ENCODE measurements around the gene ITPRIPL2. TPM values are rescaled to one million over a fixed set of nuclear protein-coding genes. Genes with fewer than 3 reads are reported as not detected.
A peak's percentile ranks its signal among the peaks of the same experiment; 100 is the strongest.

Gene ITPRIPL2
- total and polyA plus RNA-seq, 2 experiments from 2014 or later: 9.5 to 71.9 TPM

DNA sequence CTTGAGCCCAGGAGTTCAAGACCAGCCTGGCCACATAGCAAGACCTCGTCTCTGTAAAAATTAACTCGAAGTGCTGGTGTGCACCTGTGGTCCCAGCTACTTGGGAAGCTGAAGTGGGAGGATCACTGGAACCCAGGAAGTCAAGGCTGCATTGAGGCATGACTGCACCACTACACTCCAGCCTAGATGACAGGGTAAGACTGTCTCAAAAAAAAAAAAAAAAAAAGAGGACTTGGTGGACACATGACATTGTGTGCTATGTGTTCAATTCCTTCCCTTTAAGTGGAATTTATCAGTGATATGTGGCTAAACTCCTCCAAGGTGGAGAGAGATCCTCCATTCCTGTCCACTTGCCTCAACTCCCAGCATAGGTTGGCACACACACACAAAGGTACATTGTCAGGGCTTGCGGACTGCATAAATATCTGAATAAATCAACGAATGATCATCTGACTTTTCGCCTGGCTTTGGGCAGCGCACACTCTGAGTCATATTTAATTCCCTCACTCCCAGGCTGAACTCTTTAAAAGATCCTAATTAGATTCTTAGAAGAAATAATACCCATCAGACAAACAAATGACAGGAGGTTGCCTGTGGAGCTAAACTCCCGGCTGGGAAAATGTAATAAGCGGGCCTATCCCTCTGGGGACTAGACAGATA is 29.3 kb downstream of the ITPRIPL2 start:
- WGBS, 2 experiments (ENCODE audit: low coverage in 1 of 2, low lambda C conversion rate in 2 of 2, missing lambda C conversion rate in 2 of 2): 74 to 75% methylated on average over 8 of the region's 8 CpGs
- Histone ChIP-seq H3K9ac (no peak overlapping the region), H3K9me3 (ENCODE audit: low read depth) (no peaks in the 10 kb centered on the region), H3K79me2 (ENCODE audit: insufficient read depth) (no peaks in the 10 kb centered on the region), H3F3A (ENCODE audit: insufficient read depth) (no peaks in the 10 kb centered on the region), H3K27me3 (replicated peaks; ENCODE audit: insufficient read depth) (no peaks in the 10 kb centered on the region; the same call in 1 of the 2 replicates), H4K20me1 (ENCODE audit: insufficient read depth) (no peaks in the 10 kb centered on the region), H3K4me2 (ENCODE audit: unreplicated experiment) (no peak overlapping the region), H3K27ac (no peak overlapping the region), H3K36me3 (ENCODE audit: low read depth) (no peaks in the 10 kb centered on the region), H3K9me2 (ENCODE audit: insufficient read depth) (no peaks in the 10 kb centered on the region), H3K4me1 (ENCODE audit: insufficient read depth) (peaks cover 9% of the 10 kb centered on the region; the same call in 1 of the 2 replicates), H3K4me3 (no peak overlapping the region), H2AFZ (no peak overlapping the region)
- no peak for DNase-seq
- no peak for TF ChIP-seq EZH2 (IDR thresholded peaks at IDR 0.05; ENCODE audit: insufficient read depth, poor library complexity, severe bottlenecking)
- no peak for TF ChIP-seq EZH2phosphoT487 (IDR thresholded peaks at IDR 0.05; ENCODE audit: insufficient read depth, low read depth)
- in situ Hi-C loops (cut with MboI): no loop called here

GRCh38 chr16:19143599-19143956 is 29.8 kb downstream of the ITPRIPL2 start:
- 78 to 81% methylated on average over 9 of the region's 9 CpGs for WGBS, 2 experiments (ENCODE audit: low coverage in 1 of 2, low lambda C conversion rate in 2 of 2, missing lambda C conversion rate in 2 of 2)
- no peak overlapping the region for H3K9ac ChIP-seq

GRCh38 chr16:19145010-19145409 is 31.2 kb downstream of the ITPRIPL2 start:
- H4K20me1 ChIP-seq (ENCODE audit: insufficient read depth): no peaks in the 10 kb centered on the region
- H2AFZ ChIP-seq: no peak overlapping the region
- H3K4me3 ChIP-seq: no peak overlapping the region
- no peak overlapping the region for H3K27ac ChIP-seq
- no peak for TF ChIP-seq EZH2phosphoT487 (IDR thresholded peaks at IDR 0.05; ENCODE audit: insufficient read depth, low read depth)
- TF ChIP-seq EZH2 (IDR thresholded peaks at IDR 0.05; ENCODE audit: insufficient read depth, poor library complexity, severe bottlenecking): no peak
- WGBS, 2 experiments (ENCODE audit: low coverage in 1 of 2, low lambda C conversion rate in 2 of 2, missing lambda C conversion rate in 2 of 2): 53 to 62% methylated on average over 3 of the region's 3 CpGs
- no peaks in the 10 kb centered on the region for H3K4me1 ChIP-seq (ENCODE audit: insufficient read depth)
- DNase-seq: no peak
- H3K9ac ChIP-seq: no peak overlapping the region
- in situ Hi-C loops (cut with MboI): no loop called here
- no peak overlapping the region for H3K4me2 ChIP-seq (ENCODE audit: unreplicated experiment)
- H3K27me3 ChIP-seq (replicated peaks; ENCODE audit: insufficient read depth): no peaks in the 10 kb centered on the region; the same call in 1 of the 2 replicates
- H3K9me3 ChIP-seq (ENCODE audit: low read depth): no peaks in the 10 kb centered on the region
- no peaks in the 10 kb centered on the region for H3F3A ChIP-seq (ENCODE audit: insufficient read depth)
- H3K9me2 ChIP-seq (ENCODE audit: insufficient read depth): no peaks in the 10 kb centered on the region
- H3K79me2 ChIP-seq (ENCODE audit: insufficient read depth): no peaks in the 10 kb centered on the region
- H3K36me3 ChIP-seq (ENCODE audit: low read depth): no peaks in the 10 kb centered on the region

More at GRCh38 chr16:19143599-19143956, 29.8 kb downstream of the ITPRIPL2 start:
- no peaks in the 10 kb centered on the region for H4K20me1 ChIP-seq (ENCODE audit: insufficient read depth)
- no peaks in the 10 kb centered on the region for H3K79me2 ChIP-seq (ENCODE audit: insufficient read depth)
- H3K4me3 ChIP-seq: no peak overlapping the region
- no peak overlapping the region for H3K27ac ChIP-seq
- TF ChIP-seq EZH2 (IDR thresholded peaks at IDR 0.05; ENCODE audit: insufficient read depth, poor library complexity, severe bottlenecking) (no peak), EZH2phosphoT487 (IDR thresholded peaks at IDR 0.05; ENCODE audit: insufficient read depth, low read depth) (no peak)
- H3F3A ChIP-seq (ENCODE audit: insufficient read depth): no peaks in the 10 kb centered on the region
- no peaks in the 10 kb centered on the region; the same call in 1 of the 2 replicates for H3K27me3 ChIP-seq (replicated peaks; ENCODE audit: insufficient read depth)
- no peaks in the 10 kb centered on the region for H3K9me3 ChIP-seq (ENCODE audit: low read depth)
- H3K36me3 ChIP-seq (ENCODE audit: low read depth): no peaks in the 10 kb centered on the region
- in situ Hi-C loops (cut with MboI): no loop called here
- no peak overlapping the region for H2AFZ ChIP-seq
- peaks cover 6% of the 10 kb centered on the region; the same call in 1 of the 2 replicates for H3K4me1 ChIP-seq (ENCODE audit: insufficient read depth)
- DNase-seq: no peak
- no peak overlapping the region for H3K4me2 ChIP-seq (ENCODE audit: unreplicated experiment)
- no peaks in the 10 kb centered on the region for H3K9me2 ChIP-seq (ENCODE audit: insufficient read depth)

DNA sequence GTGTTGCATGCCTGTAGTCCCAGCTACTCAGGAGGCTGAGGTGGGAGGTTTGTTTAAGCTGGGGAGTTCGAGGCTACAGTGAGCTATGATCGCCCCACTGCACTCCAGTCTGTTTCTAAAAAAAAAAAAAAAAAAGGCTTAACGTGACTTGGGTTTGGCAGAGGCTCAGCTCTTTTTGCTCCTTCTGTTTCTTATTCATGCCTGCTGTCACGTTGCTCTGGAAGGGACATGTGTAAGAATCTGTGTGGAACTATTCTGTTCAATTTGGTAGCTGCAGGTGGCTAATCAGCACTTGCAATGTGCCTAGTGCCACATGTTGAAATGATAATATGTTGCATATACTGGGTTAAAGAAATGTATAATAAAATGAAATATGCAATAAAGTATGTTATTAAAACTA is 33.4 kb downstream of the ITPRIPL2 start:
- WGBS, 2 experiments (ENCODE audit: low coverage in 1 of 2, low lambda C conversion rate in 2 of 2, missing lambda C conversion rate in 2 of 2): 0 to 5% methylated on average over 4 of the region's 4 CpGs

More for the DNA sequence above, 33.4 kb downstream of the ITPRIPL2 start:
- Histone ChIP-seq H3F3A (ENCODE audit: insufficient read depth) (no peaks in the 10 kb centered on the region), H3K27ac (no peak overlapping the region), H3K79me2 (ENCODE audit: insufficient read depth) (no peaks in the 10 kb centered on the region), H3K4me1 (ENCODE audit: insufficient read depth) (no peaks in the 10 kb centered on the region), H4K20me1 (ENCODE audit: insufficient read depth) (no peaks in the 10 kb centered on the region), H2AFZ (no peak overlapping the region), H3K36me3 (ENCODE audit: low read depth) (no peaks in the 10 kb centered on the region), H3K9me3 (ENCODE audit: low read depth) (no peaks in the 10 kb centered on the region), H3K9ac (no peak overlapping the region), H3K4me3 (no peak overlapping the region), H3K9me2 (ENCODE audit: insufficient read depth) (no peaks in the 10 kb centered on the region), H3K27me3 (replicated peaks; ENCODE audit: insufficient read depth) (no peaks in the 10 kb centered on the region; the same call in 1 of the 2 replicates), H3K4me2 (ENCODE audit: unreplicated experiment) (no peak overlapping the region)
- TF ChIP-seq EZH2 (IDR thresholded peaks at IDR 0.05; ENCODE audit: insufficient read depth, poor library complexity, severe bottlenecking): no peak
- TF ChIP-seq EZH2phosphoT487 (IDR thresholded peaks at IDR 0.05; ENCODE audit: insufficient read depth, low read depth): no peak
- in situ Hi-C loops (cut with MboI): no loop called here
- peak; percentile 28 for DNase-seq
